ENCODE measurements around the gene UBL4B. TPM values are rescaled to one million over a fixed set of nuclear protein-coding genes. Genes with fewer than 3 reads are reported as not detected.

Gene UBL4B
- total RNA-seq, 1 experiment from 2014 or later = 0.07 TPM

GRCh38 chr1:110097507-110098221 is 14.6 kb upstream of the UBL4B start:
- H2AFZ ChIP-seq (ENCODE audit: low read length) = no peak overlapping the region
- no TSS peak for BruUV-seq (replicated peaks)
- no peak overlapping the region for H3K4me3 ChIP-seq (ENCODE audit: low read length)
- POLR2A ChIA-PET (ENCODE audit: unreplicated experiment) = interaction anchor here (0.6 kb wide), 1 partner anchor 75 kb away, joined by 12 read pairs; no protein-coding TSS in a partner anchor
- H3K9me2 ChIP-seq (replicated peaks; ENCODE audit: low read length) = no peaks in the 10 kb centered on the region
- H3K27ac ChIP-seq (ENCODE audit: low read length) = no peak overlapping the region
- TF ChIP-seq, protein P1, sequence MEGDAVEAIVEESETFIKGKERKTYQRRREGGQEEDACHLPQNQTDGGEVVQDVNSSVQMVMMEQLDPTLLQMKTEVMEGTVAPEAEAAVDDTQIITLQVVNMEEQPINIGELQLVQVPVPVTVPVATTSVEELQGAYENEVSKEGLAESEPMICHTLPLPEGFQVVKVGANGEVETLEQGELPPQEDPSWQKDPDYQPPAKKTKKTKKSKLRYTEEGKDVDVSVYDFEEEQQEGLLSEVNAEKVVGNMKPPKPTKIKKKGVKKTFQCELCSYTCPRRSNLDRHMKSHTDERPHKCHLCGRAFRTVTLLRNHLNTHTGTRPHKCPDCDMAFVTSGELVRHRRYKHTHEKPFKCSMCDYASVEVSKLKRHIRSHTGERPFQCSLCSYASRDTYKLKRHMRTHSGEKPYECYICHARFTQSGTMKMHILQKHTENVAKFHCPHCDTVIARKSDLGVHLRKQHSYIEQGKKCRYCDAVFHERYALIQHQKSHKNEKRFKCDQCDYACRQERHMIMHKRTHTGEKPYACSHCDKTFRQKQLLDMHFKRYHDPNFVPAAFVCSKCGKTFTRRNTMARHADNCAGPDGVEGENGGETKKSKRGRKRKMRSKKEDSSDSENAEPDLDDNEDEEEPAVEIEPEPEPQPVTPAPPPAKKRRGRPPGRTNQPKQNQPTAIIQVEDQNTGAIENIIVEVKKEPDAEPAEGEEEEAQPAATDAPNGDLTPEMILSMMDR (conservative IDR thresholded peaks at IDR 0.05; ENCODE audit: low read depth, low read length) = no peak
- no peak for TF ChIP-seq EZH2phosphoT487 (IDR thresholded peaks at IDR 0.05; ENCODE audit: borderline replicate concordance, low read length)
- TF ChIP-seq EZH2 (IDR thresholded peaks at IDR 0.05; ENCODE audit: low read length, unreplicated experiment) = no peak
- no peak overlapping the region for H3K9ac ChIP-seq (ENCODE audit: low read length)
- H3K36me3 ChIP-seq (ENCODE audit: low read depth, low read length) = no peaks in the 10 kb centered on the region
- CTCF ChIA-PET = interaction anchor here (0.6 kb wide), 1 partner anchor 147 kb away, joined by 3 read pairs; no protein-coding TSS in a partner anchor
- DNase-seq = no peak
- intact Hi-C loops (cut with micrococcal nuclease) = no loop called here
- H3F3A ChIP-seq (ENCODE audit: low read length, unreplicated experiment) = no peaks in the 10 kb centered on the region
- H3K4me1 ChIP-seq (ENCODE audit: insufficient read depth, low read length) = peaks cover 4% of the 10 kb centered on the region; the same call in 1 of the 2 replicates
- no peaks in the 10 kb centered on the region for H3K79me2 ChIP-seq (ENCODE audit: low read length)
- no peaks in the 10 kb centered on the region for H4K20me1 ChIP-seq (ENCODE audit: low read length)
- ATAC-seq = no peak
- no peaks in the 10 kb centered on the region for H3K9me3 ChIP-seq (ENCODE audit: low read length)
- H3K27me3 ChIP-seq (ENCODE audit: low read length) = 0 out of 2 replicates have a peak, but pooled peaks cover 7% of the 10 kb centered on the region
- no peak overlapping the region for H3K4me2 ChIP-seq (ENCODE audit: low read length)

GRCh38 chr1:110098222-110099026 is 13.8 kb upstream of the UBL4B start:
- Histone ChIP-seq H3K9me2 (replicated peaks; ENCODE audit: low read length) (no peaks in the 10 kb centered on the region), H3F3A (ENCODE audit: low read length, unreplicated experiment) (no peaks in the 10 kb centered on the region), H2AFZ (ENCODE audit: low read length) (no peak overlapping the region), H3K4me1 (ENCODE audit: insufficient read depth, low read length) (peaks cover 4% of the 10 kb centered on the region; the same call in 1 of the 2 replicates), H3K36me3 (ENCODE audit: low read depth, low read length) (no peaks in the 10 kb centered on the region), H3K9me3 (ENCODE audit: low read length) (no peaks in the 10 kb centered on the region), H3K79me2 (ENCODE audit: low read length) (no peaks in the 10 kb centered on the region), H4K20me1 (ENCODE audit: low read length) (no peaks in the 10 kb centered on the region), H3K27me3 (ENCODE audit: low read length) (0 out of 2 replicates have a peak, but pooled peaks cover 7% of the 10 kb centered on the region), H3K4me3 (ENCODE audit: low read length) (no peak overlapping the region), H3K4me2 (ENCODE audit: low read length) (no peak overlapping the region), H3K9ac (ENCODE audit: low read length) (no peak overlapping the region), H3K27ac (ENCODE audit: low read length) (no peak overlapping the region)
- intact Hi-C loops (cut with micrococcal nuclease) = no loop called here
- ChIA-PET POLR2A (ENCODE audit: unreplicated experiment) (interaction anchor here (0.6 kb wide), 1 partner anchor 75 kb away, joined by 12 read pairs; no protein-coding TSS in a partner anchor), CTCF (interaction anchor here (0.6 kb wide), 1 partner anchor 146 kb away, joined by 3 read pairs; no protein-coding TSS in a partner anchor)
- no peak for ATAC-seq
- no TSS peak for BruUV-seq (replicated peaks)
- DNase-seq = no peak
- TF ChIP-seq EZH2phosphoT487 (IDR thresholded peaks at IDR 0.05; ENCODE audit: borderline replicate concordance, low read length) (no peak), EZH2 (IDR thresholded peaks at IDR 0.05; ENCODE audit: low read length, unreplicated experiment) (no peak)
- TF ChIP-seq, protein P1 (conservative IDR thresholded peaks at IDR 0.05; ENCODE audit: low read depth, low read length) = no peak
